H9 (cell line): ENCODE results near the gene NBEA. TPM values are rescaled to one million over a fixed set of nuclear protein-coding genes. Genes with fewer than 3 reads are reported as not detected.

ENCODE experiments used
- DNase-seq: peaks from one replicate; pipeline ENCODE4 v3.0.0-alpha.2; 2017
- H2AFZ ChIP-seq: one replicate; pipeline ENCODE4 v1.6.1; 2013; ENCODE audit warnings: mild to moderate bottlenecking, low read length, control low read depth, moderate library complexity
- H2AK5ac ChIP-seq: 2 replicates; pipeline ENCODE4 v1.6.1; 2013; ENCODE audit warnings: low read length, control low read depth, mixed read lengths; ENCODE audit not compliant: insufficient read length
- H2BK120ac ChIP-seq: one replicate; pipeline ENCODE4 v1.6.1; 2013; ENCODE audit warnings: low read depth, mild to moderate bottlenecking, low read length, control low read depth, inconsistent platforms; ENCODE audit not compliant: poor library complexity, severe bottlenecking
- H2BK12ac ChIP-seq: 2 replicates; pipeline ENCODE4 v1.6.1; 2013; ENCODE audit warnings: low read length, control low read depth, mixed read lengths, low read depth; ENCODE audit not compliant: insufficient read length
- H2BK15ac ChIP-seq: 2 replicates; pipeline ENCODE4 v1.6.1; 2013; ENCODE audit warnings: low read depth, low read length, control low read depth
- H2BK20ac ChIP-seq: one replicate; pipeline ENCODE4 v1.6.1; 2013; ENCODE audit warnings: low read depth, mild to moderate bottlenecking, low read length, control low read depth, inconsistent platforms; ENCODE audit not compliant: poor library complexity, severe bottlenecking
- H2BK5ac ChIP-seq: 2 replicates; pipeline ENCODE4 v1.6.1; 2013; ENCODE audit warnings: low read length, control low read depth, mixed read lengths; ENCODE audit not compliant: insufficient read length
- H3K14ac ChIP-seq: 2 replicates; pipeline ENCODE4 v1.6.1; 2013; ENCODE audit warnings: low read length, control low read depth; ENCODE audit not compliant: insufficient read depth
- H3K18ac ChIP-seq: 2 replicates; pipeline ENCODE4 v1.6.1; 2013; ENCODE audit warnings: low read depth, mild to moderate bottlenecking, mixed read lengths, low read length, control low read depth; ENCODE audit not compliant: insufficient read length
- H3K23ac ChIP-seq: 2 replicates; pipeline ENCODE4 v1.6.1; 2013; ENCODE audit warnings: low read length, control low read depth, mixed read lengths, low read depth; ENCODE audit not compliant: insufficient read length
- H3K23me2 ChIP-seq: 2 replicates; pipeline ENCODE4 v1.6.1; 2013; ENCODE audit warnings: low read depth, mild to moderate bottlenecking, mixed read lengths, low read length, control low read depth; ENCODE audit not compliant: insufficient read length, poor library complexity, severe bottlenecking
- H3K27ac ChIP-seq: 2 replicates; pipeline ENCODE4 v1.5.1; 2013; ENCODE audit warnings: low read length, control low read depth, mixed read lengths, low read depth; ENCODE audit not compliant: insufficient read length
- H3K27me3 ChIP-seq: 2 replicates; pipeline ENCODE4 v1.6.1; 2013; ENCODE audit warnings: low read length, control low read depth, inconsistent platforms; ENCODE audit not compliant: insufficient read depth
- H3K4ac ChIP-seq: 2 replicates; pipeline ENCODE4 v1.6.1; 2013; ENCODE audit warnings: low read depth, mild to moderate bottlenecking, control low read depth, inconsistent platforms, low read length, moderate library complexity
- H3K4me1 ChIP-seq: 2 replicates; pipeline ENCODE4 v1.6.1; 2013; ENCODE audit warnings: low read length, control low read depth, inconsistent platforms; ENCODE audit not compliant: insufficient read depth
- H3K4me2 ChIP-seq: 2 replicates; pipeline ENCODE4 v1.6.1; 2013; ENCODE audit warnings: low read length, control low read depth, mixed read lengths; ENCODE audit not compliant: insufficient read length, insufficient read depth
- H3K56ac ChIP-seq: 2 replicates; pipeline ENCODE4 v1.6.1; 2013; ENCODE audit warnings: low read depth, mild to moderate bottlenecking, mixed read lengths, low read length, control low read depth; ENCODE audit not compliant: insufficient read length
- H3K79me1 ChIP-seq: 2 replicates; pipeline ENCODE4 v1.6.1; 2013; ENCODE audit warnings: low read depth, mild to moderate bottlenecking, moderate library complexity, low read length, control low read depth, inconsistent platforms; ENCODE audit not compliant: insufficient read depth, poor library complexity, severe bottlenecking
- H3K79me2 ChIP-seq: 2 replicates; pipeline ENCODE4 v1.6.1; 2013; ENCODE audit warnings: low read length, control low read depth, inconsistent platforms; ENCODE audit not compliant: insufficient read depth
- H3K9ac ChIP-seq: 2 replicates; pipeline ENCODE4 v1.6.1; 2013; ENCODE audit warnings: low read length, control low read depth, mixed read lengths; ENCODE audit not compliant: insufficient read length; ENCODE audit errors: extremely low read depth
- H3K9me3 ChIP-seq: one replicate; pipeline ENCODE4 v1.6.1; 2013; ENCODE audit warnings: low read depth, low read length, inconsistent platforms; ENCODE audit not compliant: control insufficient read depth
- H3T11ph ChIP-seq: one replicate; pipeline ENCODE4 v1.6.1; 2013; ENCODE audit warnings: mild to moderate bottlenecking, low read length, control low read depth, inconsistent platforms
- H4K20me1 ChIP-seq: one replicate; pipeline ENCODE4 v1.6.1; 2013; ENCODE audit not compliant: control insufficient read depth, insufficient read length, insufficient read depth
- H4K5ac ChIP-seq: 2 replicates; pipeline ENCODE4 v1.6.1; 2013; ENCODE audit warnings: low read depth, mild to moderate bottlenecking, mixed read lengths, low read length, control low read depth; ENCODE audit not compliant: insufficient read length
- H4K8ac ChIP-seq: replicated peaks from 2 replicates; pipeline ENCODE4 v1.6.1; 2013; ENCODE audit warnings: low read length, control low read depth, mixed read lengths, low read depth; ENCODE audit not compliant: insufficient read length
- H4K91ac ChIP-seq: 2 replicates; pipeline ENCODE4 v1.6.1; 2013; ENCODE audit warnings: low read depth, mild to moderate bottlenecking, moderate library complexity, mixed read lengths, low read length, control low read depth; ENCODE audit not compliant: insufficient read length
- H3K27ac Mint-ChIP-seq, 3 experiments: 2 replicates in 2 of 3; 3 replicates in 1 of 3; pipeline ENCODE4 v1.8.0; 2020 to 2021; ENCODE audit warnings: mixed read lengths in 3 of 3, mild to moderate bottlenecking in 1 of 3, moderate library complexity in 1 of 3
- H3K27me3 Mint-ChIP-seq: 2 replicates; pipeline ENCODE4 v1.8.0; 2021; ENCODE audit warnings: low read depth, mild to moderate bottlenecking, moderate library complexity, mixed read lengths
- H3K36me3 Mint-ChIP-seq, 3 experiments: 2 replicates in 2 of 3; 3 replicates in 1 of 3; pipeline ENCODE4 v1.8.0; 2020 to 2021; ENCODE audit warnings: low read depth in 3 of 3, mixed read lengths in 3 of 3; ENCODE audit not compliant: insufficient read depth in 1 of 3
- H3K4me1 Mint-ChIP-seq, 2 experiments: 2 replicates each; pipeline ENCODE4 v1.8.0; 2020; ENCODE audit warnings: mixed read lengths in 2 of 2
- H3K4me3 Mint-ChIP-seq, 2 experiments: 2 replicates in 1 of 2; 3 replicates in 1 of 2; pipeline ENCODE4 v1.8.0; 2020 to 2021; ENCODE audit warnings: mild to moderate bottlenecking in 2 of 2, mixed read lengths in 2 of 2, moderate library complexity in 1 of 2
- H3K9me3 Mint-ChIP-seq, 2 experiments: 2 replicates in 1 of 2; 3 replicates in 1 of 2; pipeline ENCODE4 v1.8.0; 2020; ENCODE audit warnings: mild to moderate bottlenecking in 2 of 2, mixed read lengths in 2 of 2, moderate library complexity in 1 of 2
- CTCF ChIP-seq: fragments of 200-600 bp; sonication (generic); conservative IDR thresholded peaks from 3 replicates; pipeline ENCODE4 v1.8.0; 2021; ENCODE audit warnings: antibody characterized with exemption, mild to moderate bottlenecking
- WGBS: extraction: QIAGEN DNeasy Blood & Tissue Kit; methylation state at CpG from one replicate; pipeline ENCODE4 v1.1.7; 2013; ENCODE audit warnings: missing lambda C conversion rate, low lambda C conversion rate, mixed read lengths; ENCODE audit not compliant: insufficient read length; ENCODE audit errors: extremely low coverage; 5-methylcytosine and 5-hydroxymethylcytosine counted together
- total RNA-seq: library from RNA; stranded (reverse); gene quantifications from 2 replicates; pipeline ENCODE4 v1.2.1, GENCODE V29; 2021

NBEA gene
- total RNA-seq, 1 experiment from 2014 or later, result 17.3 TPM

- H3K14ac ChIP-seq, result no peak overlapping the region
- no peak overlapping the region for H3K4ac ChIP-seq
- H3K79me2 ChIP-seq, result no peaks in the 10 kb centered on the region
- no peak overlapping the region for H3K27ac Mint-ChIP-seq
- no peaks in the 10 kb centered on the region for H3K4me1 Mint-ChIP-seq
- H4K5ac ChIP-seq, result no peak overlapping the region
- no peaks in the 10 kb centered on the region for H4K20me1 ChIP-seq
- no peak overlapping the region for H2BK120ac ChIP-seq
- no peak overlapping the region for H3K4me2 ChIP-seq
- no peak overlapping the region for H2AK5ac ChIP-seq
- no CpG with 5 or more reads among the region's 1 CpG for WGBS
- H4K91ac ChIP-seq, result no peak overlapping the region
- H2BK15ac ChIP-seq, result no peak overlapping the region
- no peak overlapping the region for H3K18ac ChIP-seq
- no peaks in the 10 kb centered on the region for H3K9me3 ChIP-seq
- no peak overlapping the region for H2BK5ac ChIP-seq
- no peak for TF ChIP-seq CTCF
- no peak overlapping the region for H4K8ac ChIP-seq
- H3K27ac ChIP-seq, result no peak overlapping the region
- H3K79me1 ChIP-seq, result no peaks in the 10 kb centered on the region
- H3K9me3 Mint-ChIP-seq, result peaks cover 4 to 5% of the 10 kb centered on the region in 2 experiments
- no peak overlapping the region for H3T11ph ChIP-seq
- H2BK12ac ChIP-seq, result no peak overlapping the region
- H3K4me3 Mint-ChIP-seq, result no peak overlapping the region
- no peaks in the 10 kb centered on the region for H3K27me3 Mint-ChIP-seq
- H3K9ac ChIP-seq, result no peak overlapping the region
- H3K4me1 ChIP-seq, result no peaks in the 10 kb centered on the region
- H2BK20ac ChIP-seq, result no peak overlapping the region
- no peak overlapping the region for H3K23ac ChIP-seq
- no peak overlapping the region for H2AFZ ChIP-seq
- H3K23me2 ChIP-seq, result no peaks in the 10 kb centered on the region
- H3K27me3 ChIP-seq, result no peaks in the 10 kb centered on the region
- DNase-seq, result no peak
- peaks cover 0 to 2% (median 1%) of the 10 kb centered on the region in 3 experiments; a peak in 3 of 7 replicates for H3K36me3 Mint-ChIP-seq
- no peak overlapping the region for H3K56ac ChIP-seq
Measured at GRCh38 chr13:35279500-35279899, 337.4 kb downstream of the NBEA start.
